GM12878 (cell line): ENCODE results near the gene ARHGAP22.

Source experiments
- SMC3 ChIP-seq: IDR thresholded peaks from 2 replicates; pipeline ENCODE4 v1.6.1; 2011; ENCODE audit warnings: low read length, improper control_type of control experiment, borderline replicate concordance
- TF ChIP-seq, protein P1 (sequence below): fragments of 450-650 bp; formaldehyde crosslinking; IDR thresholded peaks from 2 replicates; pipeline ENCODE4 v1.4.0; 2020; ENCODE audit warnings: mild to moderate bottlenecking, moderate library complexity

DNA sequence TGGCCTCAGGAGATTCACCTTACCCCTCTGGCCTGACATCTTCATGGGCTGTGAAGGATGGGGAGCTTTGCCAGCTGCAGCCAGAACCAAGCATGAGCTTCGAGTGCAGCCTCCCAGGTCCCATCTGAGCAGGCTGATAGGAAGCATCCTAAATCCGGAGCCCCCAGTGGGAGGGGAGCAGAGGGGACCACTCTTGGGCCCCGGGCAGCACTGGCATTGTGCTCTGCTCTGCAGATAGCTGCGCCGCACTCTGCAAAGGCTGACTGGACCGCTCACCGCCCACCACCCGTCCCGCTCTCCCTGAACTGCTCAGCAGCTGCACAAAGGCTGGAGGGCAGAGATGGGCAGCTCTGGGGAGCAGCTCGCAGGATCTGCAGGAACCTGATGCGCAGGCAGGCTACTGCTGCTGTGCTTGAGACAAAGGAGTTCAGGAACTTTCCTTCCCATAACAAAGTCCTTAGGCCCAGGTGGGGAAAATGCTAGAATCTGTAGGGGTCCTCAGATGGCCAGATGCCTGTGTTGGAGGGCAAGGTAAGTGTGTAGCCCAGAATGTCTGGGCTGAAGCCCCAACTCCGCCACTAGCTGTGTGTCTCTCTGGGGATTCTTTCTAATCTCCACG is 51.8 kb downstream of the ARHGAP22 start:
- TF ChIP-seq, protein P1, sequence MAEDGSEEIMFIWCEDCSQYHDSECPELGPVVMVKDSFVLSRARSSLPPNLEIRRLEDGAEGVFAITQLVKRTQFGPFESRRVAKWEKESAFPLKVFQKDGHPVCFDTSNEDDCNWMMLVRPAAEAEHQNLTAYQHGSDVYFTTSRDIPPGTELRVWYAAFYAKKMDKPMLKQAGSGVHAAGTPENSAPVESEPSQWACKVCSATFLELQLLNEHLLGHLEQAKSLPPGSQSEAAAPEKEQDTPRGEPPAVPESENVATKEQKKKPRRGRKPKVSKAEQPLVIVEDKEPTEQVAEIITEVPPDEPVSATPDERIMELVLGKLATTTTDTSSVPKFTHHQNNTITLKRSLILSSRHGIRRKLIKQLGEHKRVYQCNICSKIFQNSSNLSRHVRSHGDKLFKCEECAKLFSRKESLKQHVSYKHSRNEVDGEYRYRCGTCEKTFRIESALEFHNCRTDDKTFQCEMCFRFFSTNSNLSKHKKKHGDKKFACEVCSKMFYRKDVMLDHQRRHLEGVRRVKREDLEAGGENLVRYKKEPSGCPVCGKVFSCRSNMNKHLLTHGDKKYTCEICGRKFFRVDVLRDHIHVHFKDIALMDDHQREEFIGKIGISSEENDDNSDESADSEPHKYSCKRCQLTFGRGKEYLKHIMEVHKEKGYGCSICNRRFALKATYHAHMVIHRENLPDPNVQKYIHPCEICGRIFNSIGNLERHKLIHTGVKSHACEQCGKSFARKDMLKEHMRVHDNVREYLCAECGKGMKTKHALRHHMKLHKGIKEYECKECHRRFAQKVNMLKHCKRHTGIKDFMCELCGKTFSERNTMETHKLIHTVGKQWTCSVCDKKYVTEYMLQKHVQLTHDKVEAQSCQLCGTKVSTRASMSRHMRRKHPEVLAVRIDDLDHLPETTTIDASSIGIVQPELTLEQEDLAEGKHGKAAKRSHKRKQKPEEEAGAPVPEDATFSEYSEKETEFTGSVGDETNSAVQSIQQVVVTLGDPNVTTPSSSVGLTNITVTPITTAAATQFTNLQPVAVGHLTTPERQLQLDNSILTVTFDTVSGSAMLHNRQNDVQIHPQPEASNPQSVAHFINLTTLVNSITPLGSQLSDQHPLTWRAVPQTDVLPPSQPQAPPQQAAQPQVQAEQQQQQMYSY = no peak
- TF ChIP-seq SMC3 = no peak
